Measurements from ENCODE around the gene EFCAB7. TPM values are rescaled to one million over a fixed set of nuclear protein-coding genes. Genes with fewer than 3 reads are reported as not detected.

EFCAB7 gene
- total and polyA plus RNA-seq, 2 donors (not counting 3 experiments of a cell fraction or from before 2014, with no cell fraction given): 1.4 to 7.1 TPM

- no peaks in the 10 kb centered on the region for H3K36me3 ChIP-seq (ENCODE audit: control insufficient read depth in 2 of 2, extremely low read depth in 1 of 2, insufficient read depth in 2 of 2, low read length in 2 of 2)
- H3K4me3 ChIP-seq (replicated peaks in 1 of 3; ENCODE audit: insufficient read depth in 1 of 3, low read depth in 1 of 3, low read length in 3 of 3): no peak overlapping the region
- H3K79me2 ChIP-seq (ENCODE audit: control insufficient read depth, insufficient read depth, low read length): no peaks in the 10 kb centered on the region
- BruUV-seq (replicated peaks): no TSS peak
- H3K27ac ChIP-seq (ENCODE audit: insufficient read depth, low read depth, low read length): no peak overlapping the region
- H3K4me2 ChIP-seq (ENCODE audit: insufficient read depth, low read length): no peak overlapping the region
- TF ChIP-seq EZH2 (IDR thresholded peaks at IDR 0.05; ENCODE audit: borderline replicate concordance, low read depth, low read length, severe bottlenecking) (no peak), GATA2 (IDR thresholded peaks at IDR 0.05; ENCODE audit: insufficient read depth, insufficient read length, low read depth, low read length) (no peak), MYC (IDR thresholded peaks at IDR 0.05; ENCODE audit: low read depth, low read length) (no peak), POLR2AphosphoS5 (IDR thresholded peaks at IDR 0.05; ENCODE audit: insufficient read depth, low read depth, low read length) (no peak), CTCF (IDR thresholded peaks at IDR 0.05; ENCODE audit: extremely low read depth in 1 of 2, insufficient read depth in 1 of 2, low read depth in 1 of 2, low read length in 2 of 2) (no peak), FOS (IDR thresholded peaks at IDR 0.05; ENCODE audit: borderline replicate concordance, insufficient read depth, low read length) (no peak), JUN (IDR thresholded peaks at IDR 0.05; ENCODE audit: borderline replicate concordance, insufficient read depth, insufficient read length, low read depth) (no peak)
- TF ChIP-seq, protein P1, sequence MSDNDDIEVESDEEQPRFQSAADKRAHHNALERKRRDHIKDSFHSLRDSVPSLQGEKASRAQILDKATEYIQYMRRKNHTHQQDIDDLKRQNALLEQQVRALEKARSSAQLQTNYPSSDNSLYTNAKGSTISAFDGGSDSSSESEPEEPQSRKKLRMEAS (IDR thresholded peaks at IDR 0.05; ENCODE audit: insufficient read depth, insufficient read length): no peak
- POLR2A ChIA-PET: no interaction called here
- no peaks in the 10 kb centered on the region for H3K9me3 ChIP-seq (replicated peaks; ENCODE audit: control insufficient read depth, insufficient read depth, low read length)
- H2AFZ ChIP-seq (ENCODE audit: low read depth, low read length): no peak overlapping the region
- no peaks in the 10 kb centered on the region for H3K27me3 ChIP-seq (ENCODE audit: control insufficient read depth in 2 of 2, insufficient read depth in 2 of 2, low read length in 2 of 2)
- H3K9me1 ChIP-seq (replicated peaks; ENCODE audit: control insufficient read depth, extremely low read depth, insufficient read depth, low read length): no peaks in the 10 kb centered on the region
- DNase-seq (ENCODE audit: low read depth, low spot score) (no peak), FAIRE-seq (no peak)
- no peaks in the 10 kb centered on the region for H4K20me1 ChIP-seq (replicated peaks; ENCODE audit: control insufficient read depth, extremely low read depth, insufficient read depth, low read length)
- CTCF ChIA-PET: interaction anchor here (0.7 to 3.1 kb wide), 5 partner anchors 62 to 633 kb away, joined by 3 to 12 read pairs (median 6); no protein-coding TSS in a partner anchor
- intact Hi-C loops (cut with micrococcal nuclease) (no loop called here), dilution Hi-C loops (cut with MboI; ENCODE audit: extremely low pct_ligation_motif_present, low sequenced_read_pairs) (no loop called here)
- H3K4me1 ChIP-seq (ENCODE audit: control insufficient read depth, extremely low read depth, insufficient read depth, low read length): no peaks in the 10 kb centered on the region
- no peak overlapping the region for H3K9ac ChIP-seq (replicated peaks; ENCODE audit: extremely low read depth, insufficient read depth, low read length)
Observed at GRCh38 chr1:63612971-63613370, 89.6 kb downstream of the EFCAB7 start.

Data from endothelial cell of umbilical vein (primary cell).